Liver (tissue), 3 donors: ENCODE data around the gene OMA1.

Experiments
- FOXA1 ChIP-seq: IDR thresholded peaks from 2 replicates; pipeline ENCODE4 v1.6.1; 2016; ENCODE audit warnings: antibody characterized with exemption
- GABPA ChIP-seq, 2 donors: IDR thresholded peaks in 1 of 2; conservative IDR thresholded peaks in 1 of 2; 2 replicates each; pipeline ENCODE4 v1.6.1; 2016; ENCODE audit warnings: antibody characterized with exemption in 2 of 2, mild to moderate bottlenecking in 1 of 2, moderate library complexity in 1 of 2
- HNF4G ChIP-seq: IDR thresholded peaks from 2 replicates; pipeline ENCODE4 v1.6.1; 2016; ENCODE audit warnings: antibody characterized with exemption
- SP1 ChIP-seq: IDR thresholded peaks from 2 replicates; pipeline ENCODE4 v1.6.1; 2018; ENCODE audit warnings: antibody characterized with exemption, mild to moderate bottlenecking
- TAF1 ChIP-seq: conservative IDR thresholded peaks from 2 replicates; pipeline ENCODE4 v1.6.1; 2016; ENCODE audit warnings: antibody characterized with exemption, mild to moderate bottlenecking
- YY1 ChIP-seq: IDR thresholded peaks from 2 replicates; pipeline ENCODE4 v1.6.1; 2016; ENCODE audit warnings: antibody characterized with exemption, mild to moderate bottlenecking
- TF ChIP-seq, protein P1 (sequence below): fragments of 150-350 bp; IDR thresholded peaks from 2 replicates; pipeline ENCODE4 v1.5.1; 2017; ENCODE audit warnings: improper control_type of control experiment, low read depth, low read length; ENCODE audit not compliant: missing input control
- TF ChIP-seq, protein P2 (sequence below): IDR thresholded peaks from 2 replicates; pipeline ENCODE4 v1.6.1; 2016; ENCODE audit warnings: antibody characterized with exemption
- TF ChIP-seq, protein P3 (sequence below): IDR thresholded peaks from 2 replicates; pipeline ENCODE4 v1.6.1; 2016; ENCODE audit warnings: antibody characterized with exemption, mild to moderate bottlenecking
- TF ChIP-seq, protein P4 (sequence below): IDR thresholded peaks from 2 replicates; pipeline ENCODE4 v1.6.1; 2016; ENCODE audit warnings: antibody characterized with exemption
- donor health status: healthy.
- donor health status: healthy.

DNA sequence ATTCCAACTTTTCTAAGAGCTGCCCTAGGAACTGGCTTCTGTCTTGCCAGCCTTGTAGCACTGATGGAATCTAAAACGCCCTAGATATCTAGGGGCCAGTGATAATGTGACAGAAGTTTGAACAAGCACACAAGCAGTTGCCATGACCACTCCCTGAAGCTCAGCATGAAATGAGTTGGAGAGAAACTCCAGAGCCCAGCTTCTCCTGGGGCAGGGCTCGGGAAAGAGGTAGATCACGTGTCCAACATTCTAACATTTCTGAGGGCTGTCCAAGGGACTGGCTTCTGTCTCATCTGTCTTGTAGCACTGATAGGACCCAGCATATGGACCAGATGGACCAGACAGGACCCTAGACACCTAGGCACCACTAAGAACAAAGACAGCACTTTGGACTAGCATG lies 37.9 kb downstream of the OMA1 start:
- no peak for TF ChIP-seq TAF1
- TF ChIP-seq, protein P1, sequence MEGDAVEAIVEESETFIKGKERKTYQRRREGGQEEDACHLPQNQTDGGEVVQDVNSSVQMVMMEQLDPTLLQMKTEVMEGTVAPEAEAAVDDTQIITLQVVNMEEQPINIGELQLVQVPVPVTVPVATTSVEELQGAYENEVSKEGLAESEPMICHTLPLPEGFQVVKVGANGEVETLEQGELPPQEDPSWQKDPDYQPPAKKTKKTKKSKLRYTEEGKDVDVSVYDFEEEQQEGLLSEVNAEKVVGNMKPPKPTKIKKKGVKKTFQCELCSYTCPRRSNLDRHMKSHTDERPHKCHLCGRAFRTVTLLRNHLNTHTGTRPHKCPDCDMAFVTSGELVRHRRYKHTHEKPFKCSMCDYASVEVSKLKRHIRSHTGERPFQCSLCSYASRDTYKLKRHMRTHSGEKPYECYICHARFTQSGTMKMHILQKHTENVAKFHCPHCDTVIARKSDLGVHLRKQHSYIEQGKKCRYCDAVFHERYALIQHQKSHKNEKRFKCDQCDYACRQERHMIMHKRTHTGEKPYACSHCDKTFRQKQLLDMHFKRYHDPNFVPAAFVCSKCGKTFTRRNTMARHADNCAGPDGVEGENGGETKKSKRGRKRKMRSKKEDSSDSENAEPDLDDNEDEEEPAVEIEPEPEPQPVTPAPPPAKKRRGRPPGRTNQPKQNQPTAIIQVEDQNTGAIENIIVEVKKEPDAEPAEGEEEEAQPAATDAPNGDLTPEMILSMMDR: no peak
- no peak for TF ChIP-seq HNF4G
- TF ChIP-seq, protein P2, sequence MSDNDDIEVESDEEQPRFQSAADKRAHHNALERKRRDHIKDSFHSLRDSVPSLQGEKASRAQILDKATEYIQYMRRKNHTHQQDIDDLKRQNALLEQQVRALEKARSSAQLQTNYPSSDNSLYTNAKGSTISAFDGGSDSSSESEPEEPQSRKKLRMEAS: no peak
- no peak for TF ChIP-seq FOXA1
- no peak for TF ChIP-seq SP1
- TF ChIP-seq YY1: no peak
- TF ChIP-seq, protein P3, sequence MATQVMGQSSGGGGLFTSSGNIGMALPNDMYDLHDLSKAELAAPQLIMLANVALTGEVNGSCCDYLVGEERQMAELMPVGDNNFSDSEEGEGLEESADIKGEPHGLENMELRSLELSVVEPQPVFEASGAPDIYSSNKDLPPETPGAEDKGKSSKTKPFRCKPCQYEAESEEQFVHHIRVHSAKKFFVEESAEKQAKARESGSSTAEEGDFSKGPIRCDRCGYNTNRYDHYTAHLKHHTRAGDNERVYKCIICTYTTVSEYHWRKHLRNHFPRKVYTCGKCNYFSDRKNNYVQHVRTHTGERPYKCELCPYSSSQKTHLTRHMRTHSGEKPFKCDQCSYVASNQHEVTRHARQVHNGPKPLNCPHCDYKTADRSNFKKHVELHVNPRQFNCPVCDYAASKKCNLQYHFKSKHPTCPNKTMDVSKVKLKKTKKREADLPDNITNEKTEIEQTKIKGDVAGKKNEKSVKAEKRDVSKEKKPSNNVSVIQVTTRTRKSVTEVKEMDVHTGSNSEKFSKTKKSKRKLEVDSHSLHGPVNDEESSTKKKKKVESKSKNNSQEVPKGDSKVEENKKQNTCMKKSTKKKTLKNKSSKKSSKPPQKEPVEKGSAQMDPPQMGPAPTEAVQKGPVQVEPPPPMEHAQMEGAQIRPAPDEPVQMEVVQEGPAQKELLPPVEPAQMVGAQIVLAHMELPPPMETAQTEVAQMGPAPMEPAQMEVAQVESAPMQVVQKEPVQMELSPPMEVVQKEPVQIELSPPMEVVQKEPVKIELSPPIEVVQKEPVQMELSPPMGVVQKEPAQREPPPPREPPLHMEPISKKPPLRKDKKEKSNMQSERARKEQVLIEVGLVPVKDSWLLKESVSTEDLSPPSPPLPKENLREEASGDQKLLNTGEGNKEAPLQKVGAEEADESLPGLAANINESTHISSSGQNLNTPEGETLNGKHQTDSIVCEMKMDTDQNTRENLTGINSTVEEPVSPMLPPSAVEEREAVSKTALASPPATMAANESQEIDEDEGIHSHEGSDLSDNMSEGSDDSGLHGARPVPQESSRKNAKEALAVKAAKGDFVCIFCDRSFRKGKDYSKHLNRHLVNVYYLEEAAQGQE: no peak
- TF ChIP-seq, protein P4, sequence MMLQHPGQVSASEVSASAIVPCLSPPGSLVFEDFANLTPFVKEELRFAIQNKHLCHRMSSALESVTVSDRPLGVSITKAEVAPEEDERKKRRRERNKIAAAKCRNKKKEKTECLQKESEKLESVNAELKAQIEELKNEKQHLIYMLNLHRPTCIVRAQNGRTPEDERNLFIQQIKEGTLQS: no peak
- TF ChIP-seq GABPA (IDR thresholded peaks at IDR 0.05 in 1 of 2, conservative IDR thresholded peaks at IDR 0.05 in 1 of 2): no peak
